ENCODE data around the gene MLLT3. TPM values are rescaled to one million over a fixed set of nuclear protein-coding genes. Genes with fewer than 3 reads are reported as not detected.

Gene MLLT3
- total RNA-seq, 1 donor from 2014 or later = 39.1 TPM

- H3K36me3 ChIP-seq = no peaks in the 10 kb centered on the region
- no peak overlapping the region for H3K4me3 ChIP-seq
- H3K79me2 ChIP-seq (ENCODE audit: low read depth) = no peaks in the 10 kb centered on the region
- no peaks in the 10 kb centered on the region for H3K27me3 ChIP-seq
- Mint-ChIP-seq H3K27me3 (ENCODE audit: insufficient read depth, low read depth) (peaks cover 4% of the 10 kb centered on the region), H3K9me3 (peaks cover 9% of the 10 kb centered on the region), H3K27ac (no peak overlapping the region), H3K4me1 (peaks cover 7% of the 10 kb centered on the region), H3K36me3 (no peaks in the 10 kb centered on the region), H3K4me3 (no peak overlapping the region)
- no peak overlapping the region for H3K27ac ChIP-seq
- H4K20me1 ChIP-seq (ENCODE audit: low read depth) = no peaks in the 10 kb centered on the region
- H2AFZ ChIP-seq (replicated peaks) = no peak overlapping the region
- H3K9ac ChIP-seq = no peak overlapping the region
- no peaks in the 10 kb centered on the region for H3K9me3 ChIP-seq (ENCODE audit: low read depth)
- H3K4me2 ChIP-seq = no peak overlapping the region
- TF ChIP-seq EZH2 (IDR thresholded peaks at IDR 0.05) = no peak
- TF ChIP-seq EZH2phosphoT487 (IDR thresholded peaks at IDR 0.05) = no peak
- TF ChIP-seq CTCF (IDR thresholded peaks at IDR 0.05) = no peak
- H3K4me1 ChIP-seq = peaks cover 6% of the 10 kb centered on the region
- no peaks in the 10 kb centered on the region for H3F3A ChIP-seq (ENCODE audit: low read depth)
- no peak for DNase-seq (ENCODE audit: low spot score)
Observed at GRCh38 chr9:20314981-20315380, 307.3 kb downstream of the MLLT3 start.

- H3K27ac Mint-ChIP-seq = no peak overlapping the region
- Histone ChIP-seq H3K9me3 (ENCODE audit: low read depth) (no peaks in the 10 kb centered on the region), H3F3A (ENCODE audit: low read depth) (no peaks in the 10 kb centered on the region), H3K4me2 (no peak overlapping the region), H3K36me3 (no peaks in the 10 kb centered on the region), H3K27me3 (no peaks in the 10 kb centered on the region), H3K4me1 (no peaks in the 10 kb centered on the region), H3K27ac (no peak overlapping the region), H3K4me3 (no peak overlapping the region), H2AFZ (replicated peaks) (no peak overlapping the region), H4K20me1 (ENCODE audit: low read depth) (no peaks in the 10 kb centered on the region), H3K79me2 (ENCODE audit: low read depth) (no peaks in the 10 kb centered on the region), H3K9ac (no peak overlapping the region)
- no peak overlapping the region for H3K4me3 Mint-ChIP-seq
- peaks cover 9% of the 10 kb centered on the region for H3K9me3 Mint-ChIP-seq
- peaks cover 4% of the 10 kb centered on the region for H3K27me3 Mint-ChIP-seq (ENCODE audit: insufficient read depth, low read depth)
- TF ChIP-seq CTCF (IDR thresholded peaks at IDR 0.05) (no peak), EZH2 (IDR thresholded peaks at IDR 0.05) (no peak), EZH2phosphoT487 (IDR thresholded peaks at IDR 0.05) (no peak)
- DNase-seq (ENCODE audit: low spot score) = no peak
- no peaks in the 10 kb centered on the region for H3K4me1 Mint-ChIP-seq
- H3K36me3 Mint-ChIP-seq = no peaks in the 10 kb centered on the region
Observed at GRCh38 chr9:20313415-20313814, 308.9 kb downstream of the MLLT3 start.

- Histone ChIP-seq H3K4me2 (no peak overlapping the region), H3K9ac (no peak overlapping the region), H3K36me3 (no peaks in the 10 kb centered on the region), H3K79me2 (ENCODE audit: low read depth) (no peaks in the 10 kb centered on the region), H3K27ac (no peak overlapping the region), H3K4me3 (no peak overlapping the region), H3K9me3 (ENCODE audit: low read depth) (no peaks in the 10 kb centered on the region), H4K20me1 (ENCODE audit: low read depth) (no peaks in the 10 kb centered on the region), H3F3A (ENCODE audit: low read depth) (peaks cover 3% of the 10 kb centered on the region), H3K4me1 (peaks cover 4% of the 10 kb centered on the region), H3K27me3 (no peaks in the 10 kb centered on the region), H2AFZ (replicated peaks) (no peak overlapping the region)
- Mint-ChIP-seq H3K4me1 (no peaks in the 10 kb centered on the region), H3K36me3 (no peaks in the 10 kb centered on the region), H3K9me3 (peaks cover 6% of the 10 kb centered on the region), H3K27me3 (ENCODE audit: insufficient read depth, low read depth) (peaks cover 4% of the 10 kb centered on the region), H3K4me3 (no peak overlapping the region), H3K27ac (no peak overlapping the region)
- TF ChIP-seq EZH2 (IDR thresholded peaks at IDR 0.05) = no peak
- no peak for TF ChIP-seq EZH2phosphoT487 (IDR thresholded peaks at IDR 0.05)
- TF ChIP-seq CTCF (IDR thresholded peaks at IDR 0.05) = no peak
- no peak for DNase-seq (ENCODE audit: low spot score)
Observed at GRCh38 chr9:20312732-20313131, 309.6 kb downstream of the MLLT3 start.
